ENCODE data around the gene KCNIP4. TPM values are rescaled to one million over a fixed set of nuclear protein-coding genes. Genes with fewer than 3 reads are reported as not detected.

KCNIP4 gene
- total and polyA plus RNA-seq, 2 donors (not counting 3 experiments of a cell fraction or from before 2014, with no cell fraction given): not detected

- Histone ChIP-seq H4K20me1 (replicated peaks; ENCODE audit: control insufficient read depth, extremely low read depth, insufficient read depth, low read length) (no peaks in the 10 kb centered on the region), H3K4me1 (ENCODE audit: control insufficient read depth, extremely low read depth, insufficient read depth, low read length) (peaks cover 3% of the 10 kb centered on the region), H3K9ac (replicated peaks; ENCODE audit: extremely low read depth, insufficient read depth, low read length) (no peak overlapping the region), H3K9me3 (replicated peaks; ENCODE audit: control insufficient read depth, insufficient read depth, low read length) (no peaks in the 10 kb centered on the region), H3K9me1 (replicated peaks; ENCODE audit: control insufficient read depth, extremely low read depth, insufficient read depth, low read length) (peaks cover 2% of the 10 kb centered on the region), H3K4me2 (ENCODE audit: insufficient read depth, low read length) (no peak overlapping the region), H3K27me3 (ENCODE audit: control insufficient read depth in 2 of 2, insufficient read depth in 2 of 2, low read length in 2 of 2) (no peaks in the 10 kb centered on the region), H3K79me2 (ENCODE audit: control insufficient read depth, insufficient read depth, low read length) (no peaks in the 10 kb centered on the region), H3K27ac (ENCODE audit: insufficient read depth, low read depth, low read length) (no peak overlapping the region), H3K4me3 (replicated peaks in 1 of 3; ENCODE audit: insufficient read depth in 1 of 3, low read depth in 1 of 3, low read length in 3 of 3) (no peak overlapping the region), H2AFZ (ENCODE audit: low read depth, low read length) (no peak overlapping the region), H3K36me3 (ENCODE audit: control insufficient read depth in 2 of 2, extremely low read depth in 1 of 2, insufficient read depth in 2 of 2, low read length in 2 of 2) (no peaks in the 10 kb centered on the region)
- DNase-seq (ENCODE audit: low read depth, low spot score) (no peak), FAIRE-seq (no peak)
- ChIA-PET POLR2A (no interaction called here), CTCF (interaction anchor here (1.0 kb wide), 1 partner anchor 324 kb away, joined by 3 read pairs; no protein-coding TSS in a partner anchor)
- no TSS peak for BruUV-seq (replicated peaks)
- dilution Hi-C loops (cut with MboI; ENCODE audit: extremely low pct_ligation_motif_present, low sequenced_read_pairs) (no loop called here), intact Hi-C loops (cut with micrococcal nuclease) (no loop called here)
- TF ChIP-seq FOS (IDR thresholded peaks at IDR 0.05; ENCODE audit: borderline replicate concordance, insufficient read depth, low read length) (no peak), CTCF (IDR thresholded peaks at IDR 0.05; ENCODE audit: extremely low read depth in 1 of 2, insufficient read depth in 1 of 2, low read depth in 1 of 2, low read length in 2 of 2) (no peak), POLR2A (IDR thresholded peaks at IDR 0.05; ENCODE audit: low read depth, low read length) (no peak), MAX (IDR thresholded peaks at IDR 0.05; ENCODE audit: insufficient read depth, insufficient read length) (no peak), GATA2 (IDR thresholded peaks at IDR 0.05; ENCODE audit: insufficient read depth, insufficient read length, low read depth, low read length) (no peak), EZH2 (IDR thresholded peaks at IDR 0.05; ENCODE audit: borderline replicate concordance, low read depth, low read length, severe bottlenecking) (no peak), JUN (IDR thresholded peaks at IDR 0.05; ENCODE audit: borderline replicate concordance, insufficient read depth, insufficient read length, low read depth) (no peak), POLR2AphosphoS5 (IDR thresholded peaks at IDR 0.05; ENCODE audit: insufficient read depth, low read depth, low read length) (no peak), MYC (IDR thresholded peaks at IDR 0.05; ENCODE audit: low read depth, low read length) (no peak)
Measured at GRCh38 chr4:21097865-21098264, 850.7 kb downstream of the KCNIP4 start.

Data from endothelial cell of umbilical vein (primary cell).